DMS79 (cell line): Measurements from ENCODE around the gene NAGA.
"Not testable (repeated sequence)": the region's sequence is repeated elsewhere in the genome, so short reads cannot be mapped to it uniquely, and the experiment has no call there.

ENCODE experiments used
- DNase-seq: peaks from one replicate; lab custom pipeline; 2025; lab: John Stamatoyannopoulos, UW

NAGA gene

DNA sequence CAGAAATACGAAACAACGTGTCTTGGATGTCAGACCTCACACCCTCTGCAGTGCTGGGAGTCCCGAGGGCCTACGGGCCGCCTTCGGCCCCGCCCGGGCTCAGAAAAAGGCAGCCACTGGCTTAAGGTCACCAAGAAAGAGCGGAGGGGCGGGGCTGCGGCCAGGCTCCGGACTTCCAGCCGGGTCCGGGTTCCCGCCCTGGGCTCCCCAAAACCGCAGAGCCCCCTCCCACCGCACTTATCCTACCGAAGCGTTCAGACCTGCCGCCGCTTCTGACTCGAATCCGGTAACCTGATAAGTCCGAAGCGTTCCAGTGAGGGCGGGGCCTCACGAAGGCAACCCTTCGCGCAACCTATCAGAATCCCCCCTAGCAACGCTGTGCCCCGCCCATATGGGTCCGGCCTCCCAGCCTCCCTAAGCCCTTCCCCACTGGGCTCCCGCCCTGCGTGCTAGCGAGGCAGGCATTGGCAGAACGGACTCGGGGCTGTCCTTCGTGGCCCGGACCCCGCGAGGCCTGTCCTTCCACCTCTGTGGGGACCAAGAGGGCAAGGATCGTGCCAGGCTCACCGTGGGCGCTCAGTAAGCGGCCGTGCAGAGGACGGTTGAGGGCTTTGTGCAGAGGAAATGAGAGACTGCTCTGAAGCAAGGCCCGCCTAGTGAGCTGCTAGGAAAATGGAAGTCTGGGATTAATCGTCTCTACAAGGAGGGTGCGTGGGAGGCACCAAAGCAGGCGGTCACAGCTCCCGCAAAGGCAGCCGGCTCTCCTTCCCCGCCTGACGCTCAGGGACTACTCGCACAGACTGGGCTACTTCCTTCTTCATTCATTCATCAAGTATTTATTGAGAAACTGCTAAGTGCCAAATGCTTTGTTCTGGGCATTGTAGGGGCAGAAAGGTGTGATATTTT lies at the start of gene NAGA:
Gene NAGA, minus strand, starts transcription at position 296 of the 906 bp plus-strand sequence. CDS start 515 bp downstream, outside the sequence.
- peak; percentile 89 for DNase-seq

DNA sequence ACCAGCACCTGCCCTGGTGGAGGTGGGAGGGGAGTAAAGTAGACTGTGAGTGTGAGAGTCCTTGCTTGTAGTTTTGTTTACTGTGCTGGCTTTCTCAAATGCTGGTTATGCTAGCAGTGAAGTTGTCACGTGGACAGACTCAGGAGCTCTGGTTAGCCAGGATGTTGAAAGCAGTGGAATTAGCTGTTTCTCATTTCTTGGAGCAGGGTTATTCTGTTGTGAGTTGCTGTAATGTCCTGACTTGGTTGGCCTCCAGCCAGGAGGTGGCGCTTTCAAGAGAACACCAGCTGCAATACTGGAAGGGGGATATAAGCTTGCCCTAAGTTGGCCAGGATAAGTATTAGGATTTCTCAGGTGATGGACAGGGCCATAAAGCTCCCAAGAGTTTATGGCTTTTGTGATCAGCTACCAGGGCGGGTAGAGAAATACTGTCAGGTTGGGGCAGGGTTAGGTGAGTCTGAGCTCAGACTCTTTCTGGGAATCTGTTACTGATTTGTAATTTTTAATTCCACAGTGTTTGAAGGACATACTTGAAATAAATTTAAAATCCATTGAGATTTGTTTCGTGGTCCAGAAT lies 46.3 kb upstream of the NAGA start:
- no peak for DNase-seq

DNA sequence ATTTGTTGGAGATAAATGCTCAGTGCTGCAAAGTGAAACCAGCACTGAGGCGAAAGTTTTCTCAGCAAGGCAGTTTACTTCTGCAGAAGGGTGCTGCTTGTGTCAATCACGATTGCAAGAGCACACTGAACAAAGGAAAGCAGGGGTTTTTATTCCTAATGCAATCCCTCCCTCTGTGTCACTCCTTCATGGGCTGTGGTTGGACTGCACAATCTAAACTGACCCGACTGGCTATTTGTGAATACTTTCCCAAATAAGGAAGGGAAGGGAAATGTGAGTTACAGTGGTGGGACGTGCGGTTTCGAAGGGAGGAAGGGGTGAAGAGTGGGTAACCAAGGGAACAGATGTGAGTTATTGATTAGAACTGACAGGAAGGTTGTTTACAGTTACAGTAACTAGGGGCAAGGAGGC lies 44.8 kb upstream of the NAGA start:
- DNase-seq, result not testable (repeated sequence)

- DNase-seq, result no peak
Measured at GRCh38 chr22:42114721-42115120, 44.1 kb upstream of the NAGA start.

GRCh38 chr22:42112793-42113192 lies 42.2 kb upstream of the NAGA start:
- DNase-seq, result not testable (repeated sequence)

- DNase-seq, result no peak
Measured at GRCh38 chr22:42111798-42112197, 41.2 kb upstream of the NAGA start.

- no peak for DNase-seq
Measured at GRCh38 chr22:42108848-42109247, 38.2 kb upstream of the NAGA start.

DNA sequence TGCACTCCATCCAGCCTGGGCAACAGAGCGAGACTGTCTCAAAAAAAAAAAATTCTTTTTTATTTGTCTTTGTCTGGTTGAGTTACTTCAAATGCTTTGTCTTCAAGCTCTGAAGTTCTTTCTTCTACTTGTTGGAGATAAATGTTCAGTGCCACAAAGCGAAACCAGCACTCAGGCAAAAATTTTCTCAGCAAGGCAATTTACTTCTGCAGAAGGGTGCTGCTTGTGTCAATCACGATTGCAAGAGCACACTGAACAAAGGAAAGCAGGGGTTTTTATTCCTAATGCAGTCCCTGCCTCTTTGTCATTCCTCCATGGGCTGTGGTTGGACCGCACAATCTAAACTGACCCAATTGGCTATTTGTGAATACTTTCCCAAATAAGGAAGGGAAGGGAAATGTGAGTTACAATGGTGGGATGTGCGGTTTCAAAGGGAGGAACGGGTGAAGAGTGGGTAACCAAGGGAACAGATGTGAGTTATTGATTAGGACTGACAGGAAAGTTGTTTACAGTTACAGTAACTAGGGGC lies 33.8 kb upstream of the NAGA start:
- DNase-seq, result not testable (repeated sequence)

- no peak for DNase-seq
Measured at GRCh38 chr22:42101199-42101598, 30.6 kb upstream of the NAGA start.

- no peak for DNase-seq
Measured at GRCh38 chr22:42091455-42091782, 20.8 kb upstream of the NAGA start.

- peak; percentile 90 for DNase-seq
Measured at GRCh38 chr22:42090596-42091454, 20.2 kb upstream of the NAGA start, which contains the start of gene NDUFA6. NDUFA6 (minus strand) TSS chr22:42090772; CDS start chr22:42090744, 28 bp downstream.

DNA sequence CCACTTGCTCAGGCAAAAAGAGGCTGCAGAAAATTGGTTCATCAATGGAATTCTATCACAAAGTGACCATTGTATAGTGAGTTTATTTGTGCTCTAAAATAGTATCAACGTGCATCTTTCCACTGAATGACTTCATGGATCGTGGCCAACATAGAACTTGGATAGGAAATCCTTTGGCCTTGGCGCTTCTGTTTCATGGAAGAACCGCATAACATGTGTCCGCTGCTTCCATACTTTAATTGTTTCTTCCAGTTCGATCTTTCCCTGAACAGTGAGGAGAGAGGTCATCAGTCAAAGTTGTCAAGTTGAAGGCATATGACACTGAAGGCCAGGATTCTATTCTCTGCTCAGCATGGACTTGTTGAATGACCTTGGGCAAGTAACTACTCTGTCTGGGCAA lies 15.4 kb upstream of the NAGA start:
- DNase-seq, result no peak

DNA sequence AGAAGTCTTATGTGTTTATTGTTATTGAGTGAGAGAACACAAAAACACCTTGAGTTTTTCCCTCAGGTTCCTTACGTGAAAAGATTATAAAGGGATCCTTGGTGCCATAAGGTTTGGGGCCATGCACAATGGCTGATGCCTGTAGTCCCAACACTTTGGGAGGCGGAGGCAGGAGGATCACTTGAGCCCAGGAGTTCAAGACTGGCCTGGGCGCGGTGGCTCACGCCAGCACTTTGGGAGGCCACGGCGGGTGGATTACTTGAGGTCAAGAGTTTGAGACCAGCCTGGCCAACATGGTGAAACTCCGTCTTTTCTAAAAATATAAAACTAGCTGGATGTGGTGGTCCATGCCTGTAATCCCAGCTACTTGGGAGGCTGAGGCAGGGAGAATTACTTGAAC lies 14.3 kb upstream of the NAGA start:
- DNase-seq, result no peak

DNA sequence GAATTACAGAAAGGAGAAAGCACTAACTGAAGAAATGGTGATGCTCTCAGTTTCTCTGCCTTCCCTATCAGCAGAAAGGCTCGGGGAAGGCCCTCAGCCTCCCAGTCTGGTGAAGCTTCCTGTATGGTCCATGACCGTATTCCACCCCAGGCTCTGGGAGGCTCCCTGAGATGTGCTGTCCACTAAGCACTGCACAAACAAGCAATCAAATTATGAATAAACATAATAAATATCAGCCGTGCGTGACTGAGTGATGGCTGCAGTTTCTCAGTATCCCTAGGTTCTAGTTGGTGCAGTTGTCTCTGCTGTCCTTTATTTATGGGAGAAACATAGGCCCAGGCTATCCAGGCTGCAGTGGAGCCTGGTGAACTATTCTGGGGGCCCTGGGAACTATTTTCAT lies 12.5 kb upstream of the NAGA start:
- no peak for DNase-seq

DNA sequence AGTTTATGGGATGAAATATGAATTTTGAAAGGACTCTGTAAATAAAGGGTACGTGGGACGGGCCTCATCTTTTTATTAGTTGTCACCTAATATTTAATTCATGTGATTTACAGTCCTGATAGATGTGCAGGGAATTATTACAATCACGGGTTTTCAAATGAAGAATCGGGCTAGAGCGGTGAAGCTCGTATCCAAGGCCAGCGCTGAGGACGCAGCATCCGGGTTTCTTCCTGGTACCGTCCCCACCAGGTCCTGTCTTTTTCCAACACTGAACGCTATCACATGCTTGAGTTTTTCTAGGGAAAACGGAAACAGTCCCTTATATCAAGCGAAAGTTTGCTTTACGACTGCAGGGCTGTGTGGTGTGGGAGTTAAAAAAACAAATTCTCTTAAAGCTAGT lies 9.7 kb upstream of the NAGA start:
- no peak for DNase-seq

DNA sequence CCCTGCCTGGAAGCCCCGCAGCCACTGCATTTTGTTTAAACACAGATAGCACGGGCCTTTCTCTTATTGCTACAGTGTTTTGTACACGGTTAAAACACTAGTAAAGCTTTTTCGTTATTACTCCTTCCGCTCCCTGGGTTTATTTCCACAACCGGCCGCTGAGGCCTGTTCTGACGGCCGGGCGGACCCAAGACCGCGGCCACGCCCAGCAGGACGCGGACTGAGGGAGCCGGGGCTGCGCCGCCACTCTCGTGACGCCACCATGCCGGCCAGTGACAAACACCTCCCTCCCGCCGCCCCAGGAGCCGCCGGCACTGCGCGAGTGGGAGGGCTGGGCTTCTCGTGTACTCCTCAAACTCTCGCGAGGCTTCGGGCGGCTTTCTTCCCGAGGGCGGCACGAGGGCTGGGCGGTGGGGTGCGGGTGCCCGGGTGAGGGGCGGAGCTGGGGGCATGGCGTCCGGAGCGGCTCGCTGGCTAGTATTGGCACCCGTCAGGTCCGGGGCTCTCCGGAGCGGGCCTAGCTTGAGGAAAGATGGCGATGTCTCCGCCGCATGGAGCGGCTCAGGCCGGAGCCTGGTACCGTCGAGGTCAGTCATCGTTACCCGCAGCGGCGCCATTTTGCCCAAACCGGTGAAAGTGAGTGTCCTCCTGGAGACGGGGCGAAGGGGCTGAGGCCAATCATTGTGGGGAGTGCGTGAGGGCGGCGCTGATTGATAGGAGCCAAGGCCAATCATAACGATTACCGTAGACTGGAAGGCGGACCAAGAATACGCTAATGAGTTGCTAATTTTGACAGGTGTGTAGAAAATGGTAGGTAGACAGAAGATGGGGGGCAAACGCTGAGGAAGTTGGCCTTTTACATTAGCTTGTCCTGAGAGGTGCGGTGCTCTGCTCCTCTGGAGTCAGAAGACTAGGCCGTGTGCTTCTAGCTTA lies 9.0 kb upstream of the NAGA start, which contains the start of gene SMDT1:
Gene SMDT1, plus strand, starts transcription at position 382 of the 933 bp plus-strand sequence. Its CDS starts 69 bp downstream, at position 451.
- DNase-seq, result peak; percentile 80

DNA sequence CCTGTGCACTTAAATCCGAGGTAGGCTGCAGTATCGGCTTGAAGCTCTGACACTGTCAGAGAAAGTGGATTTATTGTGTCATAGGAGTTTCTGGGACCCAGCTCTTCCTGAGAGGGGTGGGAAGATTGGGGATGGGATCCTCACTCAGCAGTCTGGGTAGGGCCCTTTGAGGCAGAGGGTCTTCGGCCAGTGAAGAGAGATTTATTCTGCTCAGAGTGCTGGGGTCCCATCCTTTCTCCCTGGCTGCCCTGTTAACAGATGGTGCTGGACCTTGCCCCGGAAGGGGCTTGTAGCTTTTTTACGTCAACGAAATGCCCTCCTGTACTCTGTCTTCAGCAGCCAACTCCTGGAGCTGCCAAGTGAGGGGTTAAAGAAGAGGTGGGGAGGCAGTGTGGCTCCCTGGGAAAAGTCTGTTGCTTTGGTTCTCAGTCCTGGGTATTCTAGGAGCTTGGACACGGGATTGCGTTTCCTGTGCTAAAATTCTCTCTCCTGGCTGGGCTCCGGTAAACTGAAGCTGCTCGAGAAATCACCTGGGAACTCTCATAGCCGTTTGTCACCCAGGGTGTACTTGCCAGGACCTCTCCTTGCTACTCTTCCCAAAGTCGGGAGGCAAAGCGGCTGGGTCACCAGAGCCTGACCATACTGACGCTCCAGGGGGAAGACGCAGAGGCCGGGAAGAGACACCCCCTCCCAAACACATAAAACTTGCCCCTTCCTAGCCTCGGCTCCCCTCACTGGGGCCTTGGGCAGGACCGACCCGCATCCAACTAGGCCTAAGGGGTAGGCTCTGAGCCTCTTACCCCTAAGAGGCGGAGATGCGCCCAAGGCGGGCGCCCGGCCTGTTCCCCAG lies 8.1 kb upstream of the NAGA start:
- no peak for DNase-seq

DNA sequence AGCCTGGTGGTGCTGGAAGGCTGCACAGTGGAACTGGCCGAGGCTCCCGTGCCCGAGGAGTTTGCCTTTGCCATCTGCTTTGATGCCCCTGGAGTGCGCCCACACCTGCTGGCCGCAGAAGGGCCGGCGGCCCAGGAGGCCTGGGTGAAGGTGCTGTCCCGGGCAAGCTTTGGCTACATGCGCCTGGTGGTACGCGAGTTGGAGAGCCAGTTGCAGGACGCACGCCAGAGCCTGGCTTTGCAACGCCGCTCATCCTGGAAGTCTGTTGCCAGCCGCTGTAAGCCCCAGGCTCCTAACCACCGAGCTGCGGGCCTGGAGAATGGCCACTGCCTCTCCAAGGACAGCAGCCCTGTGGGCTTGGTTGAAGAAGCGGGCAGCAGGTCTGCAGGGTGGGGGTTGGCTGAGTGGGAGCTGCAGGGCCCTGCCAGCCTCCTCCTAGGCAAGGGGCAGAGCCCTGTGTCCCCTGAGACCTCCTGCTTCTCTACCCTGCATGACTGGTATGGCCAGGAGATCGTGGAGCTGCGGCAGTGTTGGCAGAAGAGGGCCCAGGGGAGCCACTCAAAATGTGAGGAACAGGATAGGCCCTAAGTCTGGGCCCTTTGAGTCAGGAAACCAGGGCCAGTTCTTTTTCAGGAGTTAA lies 7.0 kb upstream of the NAGA start:
- no peak for DNase-seq

GRCh38 chr22:42076764-42077485 lies 6.3 kb upstream of the NAGA start:
- no peak for DNase-seq
